Measurements from ENCODE around the gene WDR49.

- no peak for TF ChIP-seq EZH2 (IDR thresholded peaks at IDR 0.05; ENCODE audit: borderline replicate concordance, insufficient read depth, low read depth, low read length, poor library complexity, severe bottlenecking)
- TF ChIP-seq, protein P1, sequence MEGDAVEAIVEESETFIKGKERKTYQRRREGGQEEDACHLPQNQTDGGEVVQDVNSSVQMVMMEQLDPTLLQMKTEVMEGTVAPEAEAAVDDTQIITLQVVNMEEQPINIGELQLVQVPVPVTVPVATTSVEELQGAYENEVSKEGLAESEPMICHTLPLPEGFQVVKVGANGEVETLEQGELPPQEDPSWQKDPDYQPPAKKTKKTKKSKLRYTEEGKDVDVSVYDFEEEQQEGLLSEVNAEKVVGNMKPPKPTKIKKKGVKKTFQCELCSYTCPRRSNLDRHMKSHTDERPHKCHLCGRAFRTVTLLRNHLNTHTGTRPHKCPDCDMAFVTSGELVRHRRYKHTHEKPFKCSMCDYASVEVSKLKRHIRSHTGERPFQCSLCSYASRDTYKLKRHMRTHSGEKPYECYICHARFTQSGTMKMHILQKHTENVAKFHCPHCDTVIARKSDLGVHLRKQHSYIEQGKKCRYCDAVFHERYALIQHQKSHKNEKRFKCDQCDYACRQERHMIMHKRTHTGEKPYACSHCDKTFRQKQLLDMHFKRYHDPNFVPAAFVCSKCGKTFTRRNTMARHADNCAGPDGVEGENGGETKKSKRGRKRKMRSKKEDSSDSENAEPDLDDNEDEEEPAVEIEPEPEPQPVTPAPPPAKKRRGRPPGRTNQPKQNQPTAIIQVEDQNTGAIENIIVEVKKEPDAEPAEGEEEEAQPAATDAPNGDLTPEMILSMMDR (IDR thresholded peaks at IDR 0.05): no peak
Measured at GRCh38 chr3:167487556-167487955, 166.2 kb downstream of the WDR49 start.

Data from B cell (primary cell).